OCI-LY7 (cell line): Measurements from ENCODE around the gene DNAH6.

Source experiments
- EZH2phosphoT487 ChIP-seq: fragments of 200-600 bp; sonication (generic); IDR thresholded peaks from 2 replicates; pipeline ENCODE4 v1.6.1; 2018; ENCODE audit warnings: low read depth, borderline replicate concordance, mild to moderate bottlenecking, mixed run types, antibody characterized with exemption, low read length, moderate library complexity, mixed read lengths
- TF ChIP-seq, protein P1 (sequence below): fragments of 200-600 bp; sonication (generic); conservative IDR thresholded peaks from 2 replicates; pipeline ENCODE4 v1.5.1; 2014; ENCODE audit warnings: mild to moderate bottlenecking, antibody characterized with exemption, low read length, moderate library complexity, mixed read lengths

DNA sequence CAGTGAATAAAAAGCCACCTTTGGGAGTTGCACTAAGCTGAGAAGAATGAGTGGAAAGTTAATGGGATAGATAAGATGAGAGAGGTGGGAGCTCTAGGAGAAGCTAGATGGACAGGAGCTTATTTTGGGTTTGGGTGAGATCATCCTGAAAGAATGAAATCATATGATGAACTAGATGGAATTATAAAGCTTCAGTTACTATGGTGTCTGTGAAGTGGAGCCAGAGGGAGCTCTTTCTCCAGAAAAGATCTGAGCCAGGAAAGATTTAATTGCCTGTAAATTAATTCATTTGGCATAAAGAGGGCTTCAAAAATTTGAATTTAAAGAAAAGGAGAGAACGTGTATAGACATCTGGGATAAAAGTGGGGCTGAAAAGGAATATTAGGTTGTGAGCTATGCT is 10.3 kb downstream of the DNAH6 start:
- TF ChIP-seq, protein P1, sequence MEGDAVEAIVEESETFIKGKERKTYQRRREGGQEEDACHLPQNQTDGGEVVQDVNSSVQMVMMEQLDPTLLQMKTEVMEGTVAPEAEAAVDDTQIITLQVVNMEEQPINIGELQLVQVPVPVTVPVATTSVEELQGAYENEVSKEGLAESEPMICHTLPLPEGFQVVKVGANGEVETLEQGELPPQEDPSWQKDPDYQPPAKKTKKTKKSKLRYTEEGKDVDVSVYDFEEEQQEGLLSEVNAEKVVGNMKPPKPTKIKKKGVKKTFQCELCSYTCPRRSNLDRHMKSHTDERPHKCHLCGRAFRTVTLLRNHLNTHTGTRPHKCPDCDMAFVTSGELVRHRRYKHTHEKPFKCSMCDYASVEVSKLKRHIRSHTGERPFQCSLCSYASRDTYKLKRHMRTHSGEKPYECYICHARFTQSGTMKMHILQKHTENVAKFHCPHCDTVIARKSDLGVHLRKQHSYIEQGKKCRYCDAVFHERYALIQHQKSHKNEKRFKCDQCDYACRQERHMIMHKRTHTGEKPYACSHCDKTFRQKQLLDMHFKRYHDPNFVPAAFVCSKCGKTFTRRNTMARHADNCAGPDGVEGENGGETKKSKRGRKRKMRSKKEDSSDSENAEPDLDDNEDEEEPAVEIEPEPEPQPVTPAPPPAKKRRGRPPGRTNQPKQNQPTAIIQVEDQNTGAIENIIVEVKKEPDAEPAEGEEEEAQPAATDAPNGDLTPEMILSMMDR, result no peak
- TF ChIP-seq EZH2phosphoT487, result no peak
